Activated gamma-delta T cell treated with anti-CD3 and anti-CD28 coated beads, Interleukin-2, amount 50 U/mL, for 16 hours (primary cell): ENCODE results near the gene RHOA.

ENCODE experiments used
- DNase-seq: peaks from one replicate; pipeline ENCODE4 v3.0.0-alpha.2; 2020; ENCODE audit warnings: low read depth

The RHOA gene

GRCh38 chr3:49411968-49412631 lies at the start of gene RHOA, which contains the start of gene TCTA:
TSS of gene RHOA (minus strand) at chr3:49411976. CDS start at chr3:49375589, 36,387 bp downstream.
TSS of gene TCTA (plus strand) at chr3:49412423. CDS start at chr3:49412427, 4 bp downstream.
- peak; percentile 98 for DNase-seq

GRCh38 chr3:49460956-49461355 lies 49.2 kb upstream of the RHOA start:
- DNase-seq, result no peak

GRCh38 chr3:49460188-49460890 lies 48.6 kb upstream of the RHOA start:
- no peak for DNase-seq

GRCh38 chr3:49456466-49456865 lies 44.7 kb upstream of the RHOA start:
- no peak for DNase-seq

- no peak for DNase-seq
Measured at GRCh38 chr3:49454898-49455681, 43.3 kb upstream of the RHOA start.

- no peak for DNase-seq
Measured at GRCh38 chr3:49454458-49454857, 42.7 kb upstream of the RHOA start.

GRCh38 chr3:49453621-49454020 lies 41.8 kb upstream of the RHOA start:
- DNase-seq, result no peak

GRCh38 chr3:49445391-49445790 lies 33.6 kb upstream of the RHOA start:
- DNase-seq, result no peak

- DNase-seq, result no peak
Measured at GRCh38 chr3:49434731-49435130, 23.0 kb upstream of the RHOA start.

- no peak for DNase-seq
Measured at GRCh38 chr3:49428752-49429080, 16.9 kb upstream of the RHOA start.

- no peak for DNase-seq
Measured at GRCh38 chr3:49427586-49427985, 15.8 kb upstream of the RHOA start.

GRCh38 chr3:49424816-49425215 lies 13.0 kb upstream of the RHOA start:
- no peak for DNase-seq

- DNase-seq, result no peak
Measured at GRCh38 chr3:49422379-49423248, 10.8 kb upstream of the RHOA start, which contains the start of gene AMT. TSS of gene AMT (minus strand) at chr3:49422473. CDS start at chr3:49422450, 23 bp downstream.

GRCh38 chr3:49421890-49422378 lies 10.2 kb upstream of the RHOA start:
- no peak for DNase-seq

GRCh38 chr3:49417516-49418120 lies 5.8 kb upstream of the RHOA start:
- no peak for DNase-seq

GRCh38 chr3:49416867-49417266 lies 5.1 kb upstream of the RHOA start:
- DNase-seq, result no peak

GRCh38 chr3:49415931-49416601 lies 4.3 kb upstream of the RHOA start:
- peak; percentile 57 for DNase-seq

GRCh38 chr3:49414753-49415152 lies 3.0 kb upstream of the RHOA start:
- DNase-seq, result no peak

- no peak for DNase-seq
Measured at GRCh38 chr3:49413338-49413734, 1.6 kb upstream of the RHOA start.

GRCh38 chr3:49412632-49413337 lies 1.0 kb upstream of the RHOA start:
- no peak for DNase-seq
